SK-N-SH (cell line): ENCODE results near the gene MSMP. TPM values are rescaled to one million over a fixed set of nuclear protein-coding genes. Genes with fewer than 3 reads are reported as not detected.

Source experiments
- CTCF ChIA-PET: fragments of 300-600, 350-600 bp; formaldehyde crosslinking; extraction: SDS; loops from one replicate; lab custom pipeline; 2021; lab: Yijun Ruan, JAX
- POLR2A ChIA-PET: fragments of 350-600 bp; sonication (Branson Sonifier 250); formaldehyde crosslinking; extraction: SDS; loops from one replicate; lab custom pipeline; 2020; ENCODE audit warnings: antibody characterized with exemption, inconsistent platforms; lab: Yijun Ruan, JAX
- DNase-seq: peaks from one replicate; pipeline ENCODE4 v3.0.0; 2012
- H2AFZ ChIP-seq: fragments of 200-600 bp; sonication (generic); 2 replicates; pipeline ENCODE4 v1.8.1; 2016; ENCODE audit warnings: antibody characterized with exemption, mild to moderate bottlenecking, low read depth
- H3F3A ChIP-seq: fragments of 200-600 bp; sonication (generic); replicated peaks from 2 replicates; pipeline ENCODE3; 2016; ENCODE audit warnings: antibody characterized with exemption, mild to moderate bottlenecking; ENCODE audit not compliant: insufficient read depth
- H3K27ac ChIP-seq, 2 experiments: fragments of 200-500 bp in 1 of 2; fragments of 200-600 bp in 1 of 2; sonication (Bioruptor generic) in 1 of 2; sonication (generic), shearing (Covaris generic) in 1 of 2; 2 replicates each; pipeline versions ENCODE4 v1.5.1 to v1.6.1; 2014 to 2016; ENCODE audit warnings: low read depth in 2 of 2, inconsistent platforms in 1 of 2, low read length in 1 of 2, mild to moderate bottlenecking in 1 of 2, mixed read lengths in 1 of 2
- H3K27me3 ChIP-seq: fragments of 200-600 bp; sonication (generic), shearing (Covaris generic); 2 replicates; pipeline ENCODE4 v1.6.1; 2016; ENCODE audit warnings: mixed run types; ENCODE audit not compliant: insufficient read depth
- H3K36me3 ChIP-seq, 2 experiments: fragments of 200-500 bp in 1 of 2; fragments of 200-600 bp in 1 of 2; sonication (Bioruptor generic) in 1 of 2; sonication (generic) in 1 of 2; replicated peaks in 1 of 2; 2 replicates each; pipeline versions ENCODE3 to v1.5.1; 2014 to 2016; ENCODE audit warnings: low read length in 1 of 2, mild to moderate bottlenecking in 1 of 2; ENCODE audit not compliant: insufficient read depth in 2 of 2, control insufficient read depth in 1 of 2
- H3K4me1 ChIP-seq, 2 experiments: fragments of 200-500 bp in 1 of 2; fragments of 200-600 bp in 1 of 2; sonication (Bioruptor generic) in 1 of 2; sonication (generic), shearing (Covaris generic) in 1 of 2; 2 replicates each; pipeline versions ENCODE4 v1.5.1 to v1.6.1; 2014 to 2016; ENCODE audit warnings: low read depth in 1 of 2, low read length in 1 of 2, mixed run types in 1 of 2; ENCODE audit not compliant: insufficient read depth in 2 of 2, control insufficient read depth in 1 of 2
- H3K4me2 ChIP-seq: fragments of 200-600 bp; sonication (generic), shearing (Covaris generic); 2 replicates; pipeline ENCODE4 v1.6.1; 2017; ENCODE audit warnings: mixed run types
- H3K4me3 ChIP-seq, 2 experiments: fragments of 200-500 bp in 1 of 2; fragments of 200-600 bp in 1 of 2; sonication (Bioruptor generic) in 1 of 2; sonication (generic), shearing (Covaris generic) in 1 of 2; 2 replicates each; pipeline versions ENCODE4 v1.5.1 to v1.8.1; 2014 to 2016; ENCODE audit warnings: low read depth in 2 of 2, inconsistent platforms in 1 of 2, low read length in 1 of 2, mild to moderate bottlenecking in 1 of 2, mixed read lengths in 1 of 2, moderate library complexity in 1 of 2
- H3K79me2 ChIP-seq: fragments of 200-600 bp; sonication (generic); 2 replicates; pipeline ENCODE4 v1.8.1; 2017; ENCODE audit warnings: mild to moderate bottlenecking; ENCODE audit not compliant: insufficient read depth
- H3K9ac ChIP-seq: fragments of 200-600 bp; sonication (generic); 2 replicates; pipeline ENCODE4 v1.6.1; 2017; ENCODE audit warnings: mixed run types
- H3K9me2 ChIP-seq: fragments of 200-600 bp; sonication (generic); 2 replicates; pipeline ENCODE4 v1.6.1; 2017; ENCODE audit warnings: mixed run types
- H3K9me3 ChIP-seq: fragments of 200-600 bp; sonication (generic); 2 replicates; pipeline ENCODE4 v1.6.1; 2017; ENCODE audit warnings: mixed run types, mild to moderate bottlenecking, moderate library complexity
- H4K20me1 ChIP-seq: fragments of 200-600 bp; sonication (generic); 2 replicates; pipeline ENCODE4 v1.6.1; 2017; ENCODE audit warnings: mild to moderate bottlenecking, mixed run types; ENCODE audit not compliant: insufficient read depth
- EZH2phosphoT487 ChIP-seq: fragments of 200-600 bp; sonication (generic); IDR thresholded peaks from 2 replicates; pipeline ENCODE4 v1.6.1; 2017; ENCODE audit warnings: low read depth, mixed run types, mild to moderate bottlenecking, antibody characterized with exemption, moderate library complexity, borderline replicate concordance
- FOXJ3 ChIP-seq: sonication (generic); formaldehyde crosslinking; IDR thresholded peaks from 2 replicates; pipeline ENCODE4 v1.5.1; 2020; ENCODE audit warnings: mild to moderate bottlenecking, missing genetic modification reagents
- GATA2 ChIP-seq: sonication (generic); formaldehyde crosslinking; IDR thresholded peaks from 2 replicates; pipeline ENCODE4 v1.5.0; 2020; ENCODE audit warnings: mild to moderate bottlenecking, missing genetic modification reagents
- JUND ChIP-seq: IDR thresholded peaks from 2 replicates; pipeline ENCODE4 v1.4.0; 2012
- NFIC ChIP-seq: IDR thresholded peaks from 2 replicates; pipeline ENCODE4 v1.4.0; 2012; ENCODE audit warnings: borderline replicate concordance
- NRF1 ChIP-seq: IDR thresholded peaks from 2 replicates; pipeline ENCODE4 v1.6.1; 2012; ENCODE audit warnings: low read depth, mild to moderate bottlenecking, low read length
- RCOR1 ChIP-seq: fragments of 150-350 bp; IDR thresholded peaks from 2 replicates; pipeline ENCODE4 v1.6.1; 2017; ENCODE audit warnings: antibody characterized with exemption, low read length
- SMC3 ChIP-seq: IDR thresholded peaks from 2 replicates; pipeline ENCODE4 v1.6.1; 2012; ENCODE audit warnings: low read depth, low read length, improper control_type of control experiment
- YY1 ChIP-seq: IDR thresholded peaks from 2 replicates; pipeline ENCODE4 v1.4.0; 2012; ENCODE audit warnings: low read depth, mild to moderate bottlenecking
- WGBS: methylation state at CpG from one replicate; pipeline ENCODE4 v1.1.6; 2017; ENCODE audit warnings: low lambda C conversion rate; 5-methylcytosine and 5-hydroxymethylcytosine counted together
- polyA plus RNA-seq, 3 experiments: library from polyadenylated mRNA; depleted of rRNA; stranded (reverse); fragments of >200 nt; gene quantifications; 2 replicates each; pipeline ENCODE4 v1.2.3, GENCODE V29; 2012
- TF ChIP-seq, protein P1 (sequence below): IDR thresholded peaks from 2 replicates; pipeline ENCODE4 v1.4.0; 2012; ENCODE audit warnings: low read depth, borderline replicate concordance
- TF ChIP-seq, protein P2 (sequence below): fragments of 150-350 bp; IDR thresholded peaks from 2 replicates; pipeline ENCODE4 v1.6.1; 2016; ENCODE audit warnings: mild to moderate bottlenecking, low read depth, low read length
- TF ChIP-seq, protein P3 (sequence below): IDR thresholded peaks from 2 replicates; pipeline ENCODE4 v1.4.0; 2012; ENCODE audit warnings: low read depth, borderline replicate concordance
- TF ChIP-seq, protein P4 (sequence below): IDR thresholded peaks from 2 replicates; pipeline ENCODE4 v1.4.0; 2012; ENCODE audit warnings: low read depth

MSMP gene
- polyA plus RNA-seq, 1 of the 3 experiments (the other 2 are of a cell fraction): 1.2 TPM

DNA sequence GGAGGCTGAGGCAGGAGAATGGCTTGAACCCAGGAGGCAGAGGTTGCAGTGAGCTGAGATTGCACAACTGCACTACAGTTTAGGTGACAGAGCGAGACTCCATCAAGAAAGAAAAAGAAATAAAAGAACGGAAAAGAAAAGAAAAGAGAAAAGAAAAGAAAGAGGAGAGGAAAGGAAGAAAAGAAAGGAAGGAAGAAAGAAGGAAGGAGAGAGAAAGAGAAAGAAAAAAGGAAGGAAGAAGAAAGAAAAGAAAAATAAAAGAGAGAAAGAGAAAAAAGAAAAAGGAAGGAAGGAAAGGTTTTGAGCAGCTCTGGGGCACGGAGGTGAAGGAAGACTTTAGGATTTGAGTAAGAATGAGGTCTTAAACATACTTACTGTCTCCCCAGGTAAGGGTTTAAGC, 40.5 kb downstream of the MSMP start:
- TF ChIP-seq SMC3: no peak
- no peak for TF ChIP-seq JUND
- no peak for TF ChIP-seq RCOR1
- TF ChIP-seq, protein P1, sequence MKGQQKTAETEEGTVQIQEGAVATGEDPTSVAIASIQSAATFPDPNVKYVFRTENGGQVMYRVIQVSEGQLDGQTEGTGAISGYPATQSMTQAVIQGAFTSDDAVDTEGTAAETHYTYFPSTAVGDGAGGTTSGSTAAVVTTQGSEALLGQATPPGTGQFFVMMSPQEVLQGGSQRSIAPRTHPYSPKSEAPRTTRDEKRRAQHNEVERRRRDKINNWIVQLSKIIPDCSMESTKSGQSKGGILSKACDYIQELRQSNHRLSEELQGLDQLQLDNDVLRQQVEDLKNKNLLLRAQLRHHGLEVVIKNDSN: no peak
- H3K36me3 ChIP-seq: peaks cover 65 to 84% of the 10 kb centered on the region in 2 experiments
- 80% methylated on average over 3 of the region's 3 CpGs for WGBS
- H3K9me2 ChIP-seq: no peaks in the 10 kb centered on the region
- no peak overlapping the region for H2AFZ ChIP-seq
- H3K4me2 ChIP-seq: no peak overlapping the region
- CTCF ChIA-PET: interaction anchor here (1.4 to 19.9 kb wide), 3 partner anchors 16 to 56 kb away, joined by 4 to 183 read pairs (median 68); partner anchors contain the start of genes CCDC107, CREB3, RMRP and TLN1
- H3K4me3 ChIP-seq: no peak overlapping the region
- no peaks in the 10 kb centered on the region for H3K27me3 ChIP-seq
- no peak for DNase-seq
- no peak overlapping the region for H3K9ac ChIP-seq
- no peaks in the 10 kb centered on the region for H3K4me1 ChIP-seq
- H3F3A ChIP-seq: peaks cover 9% of the 10 kb centered on the region
- POLR2A ChIA-PET: interaction anchor here (1.1 to 1.5 kb wide), 2 partner anchors 14 to 17 kb away, joined by 3 read pairs; no protein-coding TSS in a partner anchor
- H3K79me2 ChIP-seq: no peaks in the 10 kb centered on the region; the same call in 1 of the 2 replicates
- no peaks in the 10 kb centered on the region for H3K9me3 ChIP-seq
- no peaks in the 10 kb centered on the region for H4K20me1 ChIP-seq
- no peak overlapping the region for H3K27ac ChIP-seq

DNA sequence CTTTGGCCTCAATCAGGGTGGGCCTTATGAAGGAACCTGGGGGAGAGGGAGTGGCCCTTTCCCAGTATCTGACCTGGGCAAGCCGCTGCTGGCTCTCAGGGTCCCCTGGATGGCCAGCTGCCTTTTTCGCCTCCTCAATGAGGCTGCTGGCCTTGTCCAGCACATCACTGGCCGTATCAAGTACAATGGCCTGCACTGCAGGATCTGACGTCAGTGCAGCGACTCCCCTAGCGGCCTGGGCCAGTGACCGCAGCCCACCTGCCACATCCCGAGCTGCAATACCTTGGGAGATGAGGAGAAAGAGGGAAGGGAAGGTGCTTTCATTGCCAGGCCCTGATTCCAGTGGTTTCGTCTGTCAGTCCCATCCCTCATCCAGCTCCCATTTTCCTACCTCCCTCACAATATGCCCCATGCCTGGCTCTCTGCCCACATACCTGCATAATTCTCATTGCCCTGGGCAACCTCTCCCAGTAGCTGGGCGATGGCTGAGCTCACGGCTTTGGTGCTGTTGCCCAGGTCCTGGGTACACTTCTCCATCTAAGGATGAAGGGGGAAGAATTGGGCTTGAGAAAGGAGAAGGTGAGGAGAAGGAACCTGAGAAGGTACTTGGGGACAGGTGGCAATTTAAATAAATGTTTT, 41.2 kb downstream of the MSMP start:
- H3K27ac ChIP-seq: no peak overlapping the region
- H3K27me3 ChIP-seq: no peaks in the 10 kb centered on the region
- H3K9ac ChIP-seq: no peak overlapping the region
- TF ChIP-seq, protein P2, sequence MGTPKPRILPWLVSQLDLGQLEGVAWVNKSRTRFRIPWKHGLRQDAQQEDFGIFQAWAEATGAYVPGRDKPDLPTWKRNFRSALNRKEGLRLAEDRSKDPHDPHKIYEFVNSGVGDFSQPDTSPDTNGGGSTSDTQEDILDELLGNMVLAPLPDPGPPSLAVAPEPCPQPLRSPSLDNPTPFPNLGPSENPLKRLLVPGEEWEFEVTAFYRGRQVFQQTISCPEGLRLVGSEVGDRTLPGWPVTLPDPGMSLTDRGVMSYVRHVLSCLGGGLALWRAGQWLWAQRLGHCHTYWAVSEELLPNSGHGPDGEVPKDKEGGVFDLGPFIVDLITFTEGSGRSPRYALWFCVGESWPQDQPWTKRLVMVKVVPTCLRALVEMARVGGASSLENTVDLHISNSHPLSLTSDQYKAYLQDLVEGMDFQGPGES: no peak
- TF ChIP-seq, protein P3, sequence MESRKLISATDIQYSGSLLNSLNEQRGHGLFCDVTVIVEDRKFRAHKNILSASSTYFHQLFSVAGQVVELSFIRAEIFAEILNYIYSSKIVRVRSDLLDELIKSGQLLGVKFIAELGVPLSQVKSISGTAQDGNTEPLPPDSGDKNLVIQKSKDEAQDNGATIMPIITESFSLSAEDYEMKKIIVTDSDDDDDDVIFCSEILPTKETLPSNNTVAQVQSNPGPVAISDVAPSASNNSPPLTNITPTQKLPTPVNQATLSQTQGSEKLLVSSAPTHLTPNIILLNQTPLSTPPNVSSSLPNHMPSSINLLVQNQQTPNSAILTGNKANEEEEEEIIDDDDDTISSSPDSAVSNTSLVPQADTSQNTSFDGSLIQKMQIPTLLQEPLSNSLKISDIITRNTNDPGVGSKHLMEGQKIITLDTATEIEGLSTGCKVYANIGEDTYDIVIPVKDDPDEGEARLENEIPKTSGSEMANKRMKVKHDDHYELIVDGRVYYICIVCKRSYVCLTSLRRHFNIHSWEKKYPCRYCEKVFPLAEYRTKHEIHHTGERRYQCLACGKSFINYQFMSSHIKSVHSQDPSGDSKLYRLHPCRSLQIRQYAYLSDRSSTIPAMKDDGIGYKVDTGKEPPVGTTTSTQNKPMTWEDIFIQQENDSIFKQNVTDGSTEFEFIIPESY: no peak
- TF ChIP-seq, protein P4, sequence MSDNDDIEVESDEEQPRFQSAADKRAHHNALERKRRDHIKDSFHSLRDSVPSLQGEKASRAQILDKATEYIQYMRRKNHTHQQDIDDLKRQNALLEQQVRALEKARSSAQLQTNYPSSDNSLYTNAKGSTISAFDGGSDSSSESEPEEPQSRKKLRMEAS: no peak
- TF ChIP-seq YY1 (no peak), NRF1 (no peak), SMC3 (no peak), FOXJ3 (CRISPR knock-in tag) (no peak), NFIC (no peak), GATA2 (no peak), EZH2phosphoT487 (no peak)
- no peaks in the 10 kb centered on the region for H3K4me1 ChIP-seq
- H3K9me2 ChIP-seq: no peaks in the 10 kb centered on the region
- H3K4me3 ChIP-seq: no peak overlapping the region
- WGBS: 96% methylated on average over 10 of the region's 11 CpGs
- H3K79me2 ChIP-seq: no peaks in the 10 kb centered on the region; the same call in 1 of the 2 replicates
- ChIA-PET CTCF (interaction anchor here (0.7 to 19.9 kb wide), 5 partner anchors 17 to 113 kb away, joined by 3 to 183 read pairs (median 4); partner anchors contain the start of genes CCDC107, CREB3, RMRP and TLN1), POLR2A (interaction anchor here (0.8 to 1.1 kb wide), 2 partner anchors 16 to 21 kb away, joined by 3 read pairs; no protein-coding TSS in a partner anchor)
- H3K9me3 ChIP-seq: no peaks in the 10 kb centered on the region
- H3F3A ChIP-seq: peaks cover 11% of the 10 kb centered on the region
- H4K20me1 ChIP-seq: no peaks in the 10 kb centered on the region
- DNase-seq: no peak
- H2AFZ ChIP-seq: no peak overlapping the region
- peaks cover 66 to 84% of the 10 kb centered on the region in 2 experiments for H3K36me3 ChIP-seq
- no peak overlapping the region for H3K4me2 ChIP-seq
